Nephron (organoid): ENCODE measurements around the gene PDE4C.
A peak's percentile ranks its signal among the peaks of the same experiment; 100 is the strongest.

ENCODE experiments used
- H3K27ac Mint-ChIP-seq, 3 experiments: 2 replicates each; pipeline ENCODE4 v1.8.0; 2020; ENCODE audit warnings: mixed read lengths in 3 of 3, mild to moderate bottlenecking in 2 of 3, moderate library complexity in 1 of 3
- H3K27me3 Mint-ChIP-seq: 2 replicates; pipeline ENCODE4 v1.8.0; 2021; ENCODE audit warnings: low read depth, mild to moderate bottlenecking, moderate library complexity, mixed read lengths
- H3K36me3 Mint-ChIP-seq: 2 replicates; pipeline ENCODE4 v1.8.0; 2020; ENCODE audit warnings: low read depth, mixed read lengths
- H3K4me1 Mint-ChIP-seq: 2 replicates; pipeline ENCODE4 v1.8.0; 2020; ENCODE audit warnings: mixed read lengths
- H3K4me3 Mint-ChIP-seq, 3 experiments: 2 replicates each; pipeline ENCODE4 v1.8.0; 2020; ENCODE audit warnings: mild to moderate bottlenecking in 3 of 3, mixed read lengths in 3 of 3, moderate library complexity in 2 of 3
- H3K9me3 Mint-ChIP-seq: 2 replicates; pipeline ENCODE4 v1.8.0; 2020; ENCODE audit warnings: mixed read lengths
- CTCF ChIP-seq, 3 experiments: fragments of 200-600 bp; sonication (generic); IDR thresholded peaks; one replicate each; pipeline ENCODE4 v1.5.0; 2021; ENCODE audit warnings: antibody characterized with exemption in 3 of 3; ENCODE audit not compliant: unreplicated experiment in 3 of 3

Gene PDE4C

GRCh38 chr19:18229474-18229873 lies 3.2 kb upstream of the PDE4C start:
- peak; percentile 9 to 39 (median 39) for TF ChIP-seq CTCF (IDR thresholded peaks at IDR 0.05; ENCODE audit: unreplicated experiment in 3 of 3)
- H3K9me3 Mint-ChIP-seq, result peaks cover 6% of the 10 kb centered on the region
- H3K4me3 Mint-ChIP-seq, result no peak overlapping the region
- H3K27ac Mint-ChIP-seq, result no peak overlapping the region
- no peaks in the 10 kb centered on the region for H3K36me3 Mint-ChIP-seq
- H3K4me1 Mint-ChIP-seq, result peaks cover 15% of the 10 kb centered on the region
- peaks cover 74% of the 10 kb centered on the region for H3K27me3 Mint-ChIP-seq

DNA sequence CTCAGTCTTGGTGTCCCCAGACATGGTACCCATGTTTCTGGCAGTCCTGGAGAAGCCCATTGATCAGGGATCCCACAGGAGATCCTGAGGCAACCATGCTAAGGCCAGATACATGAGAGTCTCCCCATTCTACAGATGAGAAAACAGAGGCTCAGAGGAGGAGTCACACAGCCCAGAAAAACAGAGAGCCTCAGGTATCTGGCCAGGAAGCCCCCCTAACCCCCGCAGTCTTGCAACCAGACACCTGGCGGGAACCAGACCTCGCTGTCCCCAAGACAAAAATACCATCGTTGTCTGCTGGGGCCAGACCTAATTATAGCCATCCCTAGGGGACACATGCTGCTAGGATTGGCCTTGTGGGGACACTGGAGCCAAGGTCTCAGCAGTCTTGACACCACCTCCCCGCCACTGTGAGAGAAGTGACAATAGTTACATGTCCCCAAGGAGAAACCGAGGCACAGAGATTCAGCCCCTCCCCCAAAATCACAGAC lies 1.6 kb upstream of the PDE4C start:
- no peak for TF ChIP-seq CTCF (IDR thresholded peaks at IDR 0.05; ENCODE audit: unreplicated experiment in 3 of 3)
- Mint-ChIP-seq H3K4me1 (peaks cover 19% of the 10 kb centered on the region), H3K27me3 (peaks cover 66% of the 10 kb centered on the region), H3K36me3 (no peaks in the 10 kb centered on the region), H3K27ac (no peak overlapping the region), H3K9me3 (no peaks in the 10 kb centered on the region), H3K4me3 (no peak overlapping the region)

GRCh38 chr19:18226956-18227780 lies 930 bp upstream of the PDE4C start:
- TF ChIP-seq CTCF (IDR thresholded peaks at IDR 0.05; ENCODE audit: unreplicated experiment in 3 of 3), result no peak
- H3K27me3 Mint-ChIP-seq, result peaks cover 63% of the 10 kb centered on the region
- H3K9me3 Mint-ChIP-seq, result no peaks in the 10 kb centered on the region
- peaks cover 19% of the 10 kb centered on the region for H3K4me1 Mint-ChIP-seq
- no peak overlapping the region for H3K27ac Mint-ChIP-seq
- no peaks in the 10 kb centered on the region for H3K36me3 Mint-ChIP-seq
- H3K4me3 Mint-ChIP-seq, result peak overlapping the region; percentile 23 to 24 (median 23)

- Mint-ChIP-seq H3K4me3 (peak overlapping the region; percentile 83 to 86 (median 85)), H3K4me1 (peaks cover 19% of the 10 kb centered on the region)
- TF ChIP-seq CTCF (IDR thresholded peaks at IDR 0.05; ENCODE audit: unreplicated experiment in 3 of 3), result no peak
These were observed 910 bp downstream of the PDE4C start for GRCh38 chr19:18225355-18225701.

GRCh38 chr19:18224525-18225354 lies 1.5 kb downstream of the PDE4C start:
- peaks cover 57% of the 10 kb centered on the region for H3K27me3 Mint-ChIP-seq
- peak overlapping the region; percentile 83 to 86 (median 85) for H3K4me3 Mint-ChIP-seq
- no peaks in the 10 kb centered on the region for H3K36me3 Mint-ChIP-seq
- peak overlapping the region; percentile 15 to 43 (median 31) for H3K27ac Mint-ChIP-seq
- no peak for TF ChIP-seq CTCF (IDR thresholded peaks at IDR 0.05; ENCODE audit: unreplicated experiment in 3 of 3)
- H3K9me3 Mint-ChIP-seq, result no peaks in the 10 kb centered on the region
- H3K4me1 Mint-ChIP-seq, result peaks cover 19% of the 10 kb centered on the region

More at GRCh38 chr19:18225355-18225701, 910 bp downstream of the PDE4C start:
- no peaks in the 10 kb centered on the region for H3K36me3 Mint-ChIP-seq
- peaks cover 58% of the 10 kb centered on the region for H3K27me3 Mint-ChIP-seq
- H3K27ac Mint-ChIP-seq, result no peak overlapping the region
- no peaks in the 10 kb centered on the region for H3K9me3 Mint-ChIP-seq
